Suprapubic skin (tissue), 4 donors: ENCODE data around the gene FSTL3.

Experiments used
- POLR2A ChIP-seq, 2 donors: fragments of 450-650 bp; IDR thresholded peaks; one replicate each; pipeline ENCODE4 v1.6.1; 2017; ENCODE audit warnings: antibody characterized with exemption in 2 of 2, mild to moderate bottlenecking in 2 of 2, moderate library complexity in 2 of 2
- POLR2AphosphoS5 ChIP-seq, 3 donors: sonication (generic); formaldehyde crosslinking; IDR thresholded peaks; one replicate each; pipeline ENCODE4 v1.6.1; 2017; ENCODE audit warnings: antibody characterized with exemption in 3 of 3
- TF ChIP-seq, protein P1 (sequence below), 2 donors: fragments of 200-600 bp in 1 of 2; fragments of 450-650 bp in 1 of 2; sonication (generic) in 1 of 2; IDR thresholded peaks; one replicate each; pipeline ENCODE4 v1.5.1; 2016 to 2019; ENCODE audit warnings: antibody characterized with exemption in 2 of 2, mild to moderate bottlenecking in 1 of 2, moderate library complexity in 1 of 2

DNA sequence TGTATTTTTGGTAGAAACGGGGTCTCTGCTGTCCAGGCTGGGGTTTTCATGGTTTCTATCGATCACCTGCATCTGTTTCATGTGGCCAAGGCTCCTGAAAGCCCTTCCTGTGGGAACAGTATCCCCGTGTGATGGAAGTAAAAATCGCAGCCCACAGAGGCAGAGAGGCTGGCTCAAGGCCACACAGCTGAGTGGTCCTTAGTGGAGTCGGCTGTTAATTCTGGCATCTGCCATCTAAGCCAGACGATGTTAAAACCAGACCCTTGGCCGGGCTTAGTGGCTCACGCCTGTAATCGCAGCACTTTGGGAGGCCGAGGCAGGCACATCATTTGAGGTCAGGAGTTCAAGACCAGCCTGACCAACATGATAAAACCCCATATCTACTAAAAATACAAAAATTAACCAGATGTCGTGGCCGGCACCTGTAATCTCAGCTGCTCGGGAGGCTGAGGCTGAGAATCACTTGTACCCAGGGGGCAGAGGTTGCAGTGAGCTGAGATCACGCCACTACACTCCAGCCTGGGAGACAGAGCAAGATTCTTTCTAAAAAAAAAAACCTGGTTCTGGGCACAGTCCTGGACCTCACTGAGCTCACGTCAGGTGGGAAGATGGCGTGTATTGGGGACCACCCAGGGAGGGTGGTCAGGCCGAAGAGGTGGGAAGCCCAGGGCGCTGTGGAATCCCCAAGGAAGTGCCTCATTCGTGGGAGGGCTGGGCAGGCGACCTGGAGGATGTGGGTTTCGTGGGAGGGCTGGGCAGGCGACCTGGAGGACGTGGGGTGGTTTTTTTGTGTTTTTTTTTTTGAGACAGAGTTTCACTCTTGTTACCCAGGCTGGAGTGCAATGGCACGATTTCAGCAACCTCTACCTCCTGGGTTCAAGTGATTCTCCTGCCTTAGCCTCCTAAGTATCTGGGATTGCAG is 56.2 kb downstream of the FSTL3 start:
- TF ChIP-seq, protein P1, sequence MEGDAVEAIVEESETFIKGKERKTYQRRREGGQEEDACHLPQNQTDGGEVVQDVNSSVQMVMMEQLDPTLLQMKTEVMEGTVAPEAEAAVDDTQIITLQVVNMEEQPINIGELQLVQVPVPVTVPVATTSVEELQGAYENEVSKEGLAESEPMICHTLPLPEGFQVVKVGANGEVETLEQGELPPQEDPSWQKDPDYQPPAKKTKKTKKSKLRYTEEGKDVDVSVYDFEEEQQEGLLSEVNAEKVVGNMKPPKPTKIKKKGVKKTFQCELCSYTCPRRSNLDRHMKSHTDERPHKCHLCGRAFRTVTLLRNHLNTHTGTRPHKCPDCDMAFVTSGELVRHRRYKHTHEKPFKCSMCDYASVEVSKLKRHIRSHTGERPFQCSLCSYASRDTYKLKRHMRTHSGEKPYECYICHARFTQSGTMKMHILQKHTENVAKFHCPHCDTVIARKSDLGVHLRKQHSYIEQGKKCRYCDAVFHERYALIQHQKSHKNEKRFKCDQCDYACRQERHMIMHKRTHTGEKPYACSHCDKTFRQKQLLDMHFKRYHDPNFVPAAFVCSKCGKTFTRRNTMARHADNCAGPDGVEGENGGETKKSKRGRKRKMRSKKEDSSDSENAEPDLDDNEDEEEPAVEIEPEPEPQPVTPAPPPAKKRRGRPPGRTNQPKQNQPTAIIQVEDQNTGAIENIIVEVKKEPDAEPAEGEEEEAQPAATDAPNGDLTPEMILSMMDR (IDR thresholded peaks at IDR 0.05), result no peak
- TF ChIP-seq POLR2AphosphoS5 (IDR thresholded peaks at IDR 0.05) (no peak), POLR2A (IDR thresholded peaks at IDR 0.05) (no peak)
